GM19099 (cell line): ENCODE results near the gene PCLO.

Experiments
- POLR2A ChIP-seq: IDR thresholded peaks from 3 replicates; pipeline ENCODE4 v1.6.1; 2011; ENCODE audit warnings: low read depth; ENCODE audit not compliant: insufficient read length; ENCODE audit errors: extremely low read depth

Gene PCLO

GRCh38 chr7:83162402-83163256, at the start of gene PCLO:
PCLO (minus strand) TSS chr7:83162884; CDS start chr7:83162592, 292 bp downstream.
- no peak for TF ChIP-seq POLR2A

GRCh38 chr7:83211685-83212084, 49.0 kb upstream of the PCLO start:
- TF ChIP-seq POLR2A = no peak

DNA sequence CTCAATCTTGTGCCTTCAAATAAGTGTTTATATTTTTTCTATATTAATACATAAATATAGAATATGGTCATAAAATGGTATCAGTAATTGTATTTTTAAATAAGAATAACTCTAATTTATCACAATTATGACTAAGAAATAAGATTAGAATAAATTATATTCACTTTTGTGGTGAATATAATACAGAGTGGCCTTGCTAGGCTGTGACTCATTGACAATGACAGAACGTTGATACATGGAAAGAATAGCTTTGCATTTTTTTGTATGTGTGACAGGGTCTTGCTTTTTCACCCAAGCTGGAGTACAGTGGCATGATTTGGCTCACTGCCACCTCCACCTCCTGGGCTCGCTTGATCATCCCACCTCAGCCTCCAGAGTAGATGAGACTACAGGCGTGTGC, 47.8 kb upstream of the PCLO start:
- no peak for TF ChIP-seq POLR2A

DNA sequence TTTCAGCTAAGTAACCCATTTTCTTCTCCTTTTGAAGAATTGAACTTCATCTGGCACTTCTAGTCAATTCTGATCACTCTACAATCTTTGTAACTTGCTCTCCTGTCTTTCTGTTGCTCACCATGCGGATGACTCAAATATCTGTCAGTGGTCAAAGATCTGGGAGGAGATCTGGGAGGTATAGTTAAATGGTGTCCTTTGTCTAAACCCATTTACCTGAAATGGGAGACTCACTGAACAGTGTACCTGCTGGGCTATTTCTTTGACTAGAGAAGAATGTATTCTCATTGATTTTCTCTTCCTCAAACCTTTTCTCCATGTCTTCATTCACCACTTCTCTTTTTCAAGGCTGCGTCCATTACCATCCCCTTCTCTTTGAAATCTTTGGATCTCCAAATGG, 42.0 kb upstream of the PCLO start:
- TF ChIP-seq POLR2A = no peak

DNA sequence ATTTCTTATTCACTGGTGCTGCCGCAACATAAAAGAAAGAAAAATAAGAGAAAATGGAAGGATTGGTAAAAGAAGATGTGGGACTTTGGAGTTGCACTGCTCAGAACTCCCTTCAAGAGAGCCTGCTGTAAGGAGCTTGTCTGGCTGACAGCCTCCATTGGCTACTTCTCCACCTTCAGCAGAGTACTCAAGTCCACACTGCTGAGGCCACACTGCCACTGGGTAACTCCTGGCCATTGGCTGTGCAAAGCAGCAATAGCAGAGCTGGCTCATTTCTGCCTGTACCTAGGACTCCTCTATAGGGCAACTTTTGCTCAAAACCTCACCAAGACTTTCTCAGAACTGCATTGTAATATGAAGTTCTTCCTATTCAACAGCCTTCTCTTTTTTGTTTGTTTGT, 38.7 kb upstream of the PCLO start:
- TF ChIP-seq POLR2A = no peak

DNA sequence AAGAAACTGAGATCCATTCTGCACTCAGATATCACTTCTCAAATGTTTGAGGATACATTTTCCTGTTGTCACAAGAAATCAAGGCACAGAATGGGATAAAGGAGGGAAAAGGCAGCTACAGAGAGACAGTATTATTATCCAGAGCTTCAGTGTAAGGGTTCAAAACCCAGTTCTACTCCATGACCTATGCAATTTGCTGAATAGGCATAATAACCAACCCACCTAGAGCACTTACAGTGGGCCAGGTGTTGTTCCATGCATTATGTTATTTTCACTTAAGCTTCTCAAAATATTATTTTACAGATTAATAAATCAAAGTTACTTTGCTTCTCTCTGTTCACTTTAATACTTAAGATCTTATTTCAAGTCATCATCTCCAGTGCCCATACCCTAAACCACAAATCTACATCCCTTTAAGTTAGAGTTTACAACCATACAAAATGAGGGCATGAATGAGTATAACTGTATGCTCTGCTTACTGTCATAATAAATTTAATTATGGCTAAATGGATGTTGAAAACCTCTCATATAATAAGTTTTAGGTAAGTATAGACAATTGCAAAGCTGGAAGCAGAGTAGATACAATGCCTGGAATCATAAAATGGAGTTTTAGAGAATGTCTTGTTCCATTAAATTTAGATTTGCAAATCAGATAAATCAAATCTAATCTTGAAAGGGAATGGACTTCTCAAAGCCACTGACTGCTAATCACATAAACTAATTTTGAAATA, 28.1 kb upstream of the PCLO start:
- TF ChIP-seq POLR2A = no peak

DNA sequence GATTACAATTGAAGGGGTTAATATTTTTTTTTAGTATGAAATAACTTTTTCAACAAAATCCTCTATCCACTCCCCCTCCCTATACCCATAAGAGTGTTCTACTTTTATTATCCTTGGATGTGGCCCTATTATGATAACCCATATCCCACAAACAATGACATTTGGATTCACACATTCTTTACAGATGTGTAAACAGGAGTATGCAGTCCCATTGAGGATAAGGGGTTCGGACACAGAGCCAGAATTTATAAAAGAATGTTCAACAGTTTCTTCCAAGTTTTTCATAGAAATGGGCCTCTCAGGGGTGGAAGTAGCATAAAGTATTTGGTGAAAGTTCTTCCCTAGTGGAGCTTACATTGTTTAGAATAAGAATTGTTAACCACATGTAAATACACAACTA, 16.1 kb upstream of the PCLO start:
- TF ChIP-seq POLR2A = no peak

- TF ChIP-seq POLR2A = no peak
Observed at GRCh38 chr7:83178066-83178465, 15.4 kb upstream of the PCLO start.

DNA sequence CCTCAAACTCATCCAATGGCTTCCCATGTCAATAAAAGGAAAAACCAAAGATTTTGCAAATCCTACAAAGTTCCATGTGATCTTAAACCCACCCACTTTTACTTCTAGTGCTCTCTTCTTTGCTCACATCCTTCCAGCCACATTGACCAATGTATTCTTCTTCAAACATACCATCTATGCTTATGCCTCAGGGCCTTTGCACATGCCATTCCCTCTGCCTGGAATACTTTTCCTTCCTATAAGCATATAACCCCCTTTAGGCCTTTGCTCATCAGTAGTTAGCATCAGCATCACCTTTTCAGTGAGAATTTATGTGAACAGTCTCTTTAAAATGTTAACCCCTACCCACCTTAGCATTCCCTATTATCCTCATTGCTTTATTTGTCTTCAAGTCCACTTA, 11.0 kb upstream of the PCLO start:
- TF ChIP-seq POLR2A = no peak

DNA sequence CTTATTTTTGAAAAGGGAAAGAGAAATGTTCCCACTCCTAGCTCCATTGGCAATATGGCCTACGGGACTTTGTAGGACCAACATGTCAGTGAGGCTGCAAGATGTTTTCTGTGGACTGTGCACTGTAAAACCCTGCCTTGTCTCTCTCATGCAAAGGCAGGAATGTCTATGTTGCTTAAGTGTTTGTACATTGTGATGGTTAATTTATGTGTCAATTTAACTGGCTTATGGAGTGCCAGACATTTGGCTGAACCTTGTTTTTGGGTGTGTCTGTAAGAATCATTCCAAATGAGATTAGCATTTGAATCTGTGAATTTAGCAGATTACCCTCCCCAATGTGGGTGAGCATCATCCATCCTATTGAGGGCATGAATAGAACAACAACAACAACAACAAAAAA, 4.1 kb upstream of the PCLO start:
- no peak for TF ChIP-seq POLR2A

DNA sequence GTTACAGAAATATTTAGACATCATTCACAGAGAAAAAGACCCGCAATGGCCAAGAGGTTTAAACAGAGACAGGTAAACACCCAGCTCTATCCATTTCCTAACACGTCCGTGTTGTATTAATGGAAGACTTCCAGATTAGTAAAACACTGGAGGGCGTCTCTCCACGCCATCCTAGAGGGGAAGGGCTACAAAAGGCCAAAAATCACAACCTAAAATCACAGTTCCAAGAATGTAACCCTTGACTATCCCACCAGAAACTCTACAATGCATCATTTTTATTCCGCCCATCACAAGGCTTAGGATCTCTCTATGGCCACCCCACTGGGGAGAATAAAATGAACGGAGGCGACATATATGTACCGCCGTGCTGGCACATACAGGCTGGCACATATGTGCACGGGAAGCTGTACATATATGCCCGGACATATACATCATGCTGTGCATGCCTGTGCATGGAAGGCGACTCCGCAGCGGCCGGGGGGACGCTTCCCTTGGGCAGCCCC, 734 bp downstream of the PCLO start:
- TF ChIP-seq POLR2A = no peak

GRCh38 chr7:83161186-83161585, 1.5 kb downstream of the PCLO start:
- no peak for TF ChIP-seq POLR2A

- no peak for TF ChIP-seq POLR2A
Observed at GRCh38 chr7:83159731-83160130, 3.0 kb downstream of the PCLO start.

GRCh38 chr7:83156006-83156405, 6.7 kb downstream of the PCLO start:
- TF ChIP-seq POLR2A = no peak

DNA sequence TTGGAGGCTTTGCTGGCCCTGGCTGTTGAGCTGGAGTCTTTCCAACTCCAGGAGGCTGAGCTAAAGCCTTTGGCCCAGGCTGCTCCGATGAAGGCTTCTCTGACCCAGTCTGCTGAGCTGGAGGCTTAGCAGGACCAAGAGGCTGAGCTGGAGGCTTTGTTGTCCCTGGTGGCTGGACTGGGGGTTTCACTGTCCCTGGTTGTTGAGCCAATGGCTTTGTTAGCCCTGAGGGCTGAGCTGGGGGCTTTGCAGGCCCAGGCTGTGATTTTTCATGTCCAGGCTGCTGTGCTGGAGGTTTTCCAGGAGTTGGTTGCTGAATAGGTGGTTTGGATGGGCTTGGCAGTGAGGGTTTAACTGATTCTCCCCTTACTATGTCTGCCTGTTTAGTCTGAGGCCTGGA, 7.3 kb downstream of the PCLO start:
- TF ChIP-seq POLR2A = no peak

DNA sequence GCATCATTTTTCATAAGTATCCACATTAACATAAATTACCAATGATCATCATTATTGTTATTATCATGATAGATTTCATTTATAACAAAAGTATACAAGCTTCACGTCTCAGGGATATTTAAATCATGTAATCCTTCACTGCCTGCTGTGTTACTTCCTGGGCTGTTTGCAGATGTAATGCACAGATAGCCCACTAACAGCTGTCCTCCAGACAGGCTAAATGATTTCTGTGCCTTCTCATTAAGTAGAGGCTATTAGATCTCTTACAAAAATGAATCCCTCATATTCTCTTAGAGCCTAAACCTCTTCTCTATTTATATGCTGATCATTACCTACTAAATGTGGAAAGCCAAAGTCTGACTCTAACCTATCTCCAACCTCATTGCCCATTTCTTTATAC, 9.3 kb downstream of the PCLO start:
- no peak for TF ChIP-seq POLR2A
